ENCODE data around the gene PTPRR. TPM values are rescaled to one million over a fixed set of nuclear protein-coding genes. Genes with fewer than 3 reads are reported as not detected.

Gene PTPRR
- total and polyA plus RNA-seq, 4 donors, result 0.17 to 1.5 (median 0.61) TPM

DNA sequence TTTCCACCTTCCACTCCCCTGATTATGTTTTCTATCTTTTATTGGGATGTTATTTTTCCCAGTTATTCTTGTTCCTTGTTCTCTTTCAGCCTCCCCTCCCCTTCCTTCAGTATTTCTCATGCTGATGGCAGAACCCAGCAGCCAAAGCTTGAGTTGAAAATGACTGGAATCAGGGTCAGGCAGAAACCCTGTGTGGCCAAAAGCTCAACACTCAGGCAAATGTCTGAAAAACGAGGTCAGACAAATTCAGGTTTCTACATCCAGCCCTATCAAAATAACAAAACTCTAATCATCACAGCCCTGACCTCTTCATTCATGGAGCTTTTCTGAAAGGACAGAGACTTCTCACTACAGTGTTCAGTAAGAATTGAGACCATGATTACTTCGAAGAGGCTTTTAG, 134.6 kb downstream of the PTPRR start:
- WGBS, 2 donors, result 68 to 75% methylated on average over 2 of the region's 2 CpGs
- no peak for TF ChIP-seq CTCF (IDR thresholded peaks at IDR 0.05; ENCODE audit: control extremely low read depth, extremely low read depth)

GRCh38 chr12:70784042-70784668, 136.4 kb downstream of the PTPRR start:
- ATAC-seq (ENCODE audit: insufficient read depth, low FRiP score) (no peak), DNase-seq (no peak)

More for the DNA sequence above, 134.6 kb downstream of the PTPRR start:
- Histone ChIP-seq H3K9me3 (ENCODE audit: control insufficient read depth in 4 of 4, insufficient read depth in 3 of 4, low read length in 3 of 4) (no peaks in the 10 kb centered on the region), H3K4me3 (no peak overlapping the region), H3K4me1 (ENCODE audit: control insufficient read depth in 5 of 5, insufficient read depth in 5 of 5, low read length in 5 of 5) (no peaks in the 10 kb centered on the region), H3K27me3 (ENCODE audit: control insufficient read depth in 3 of 3, insufficient read depth in 3 of 3, low read length in 2 of 3) (no peaks in the 10 kb centered on the region), H3K27ac (ENCODE audit: low read depth in 1 of 2, low read length in 1 of 2) (no peak overlapping the region), H3K9ac (ENCODE audit: insufficient read depth in 1 of 2, low read length in 2 of 2) (no peak overlapping the region), H3K36me3 (ENCODE audit: control insufficient read depth in 4 of 4, insufficient read depth in 4 of 4, low read length in 4 of 4) (no peaks in the 10 kb centered on the region)
- no peak for DNase-seq
- ATAC-seq (ENCODE audit: insufficient read depth, low FRiP score), result no peak

GRCh38 chr12:70783455-70783854, 137.1 kb downstream of the PTPRR start:
- Histone ChIP-seq H3K9ac (ENCODE audit: insufficient read depth in 1 of 2, low read length in 2 of 2) (no peak overlapping the region), H3K27me3 (ENCODE audit: control insufficient read depth in 3 of 3, insufficient read depth in 3 of 3, low read length in 2 of 3) (no peaks in the 10 kb centered on the region), H3K4me3 (no peak overlapping the region), H3K9me3 (ENCODE audit: control insufficient read depth in 4 of 4, insufficient read depth in 3 of 4, low read length in 3 of 4) (no peaks in the 10 kb centered on the region), H3K36me3 (ENCODE audit: control insufficient read depth in 4 of 4, insufficient read depth in 4 of 4, low read length in 4 of 4) (no peaks in the 10 kb centered on the region), H3K27ac (ENCODE audit: low read depth in 1 of 2, low read length in 1 of 2) (no peak overlapping the region), H3K4me1 (ENCODE audit: control insufficient read depth in 5 of 5, insufficient read depth in 5 of 5, low read length in 5 of 5) (no peaks in the 10 kb centered on the region)
- WGBS, 2 donors, result 89 to 98% methylated on average over 2 of the region's 2 CpGs
- ATAC-seq (ENCODE audit: insufficient read depth, low FRiP score) (no peak), DNase-seq (no peak)
- no peak for TF ChIP-seq CTCF (IDR thresholded peaks at IDR 0.05; ENCODE audit: control extremely low read depth, extremely low read depth)

More at GRCh38 chr12:70784042-70784668, 136.4 kb downstream of the PTPRR start:
- H3K27ac ChIP-seq (ENCODE audit: low read depth in 1 of 2, low read length in 1 of 2), result no peak overlapping the region
- TF ChIP-seq CTCF (IDR thresholded peaks at IDR 0.05; ENCODE audit: control extremely low read depth, extremely low read depth), result no peak
- H3K27me3 ChIP-seq (ENCODE audit: control insufficient read depth in 3 of 3, insufficient read depth in 3 of 3, low read length in 2 of 3), result no peaks in the 10 kb centered on the region
- H3K36me3 ChIP-seq (ENCODE audit: control insufficient read depth in 4 of 4, insufficient read depth in 4 of 4, low read length in 4 of 4), result no peaks in the 10 kb centered on the region
- no peak overlapping the region for H3K9ac ChIP-seq (ENCODE audit: insufficient read depth in 1 of 2, low read length in 2 of 2)
- no peaks in the 10 kb centered on the region for H3K4me1 ChIP-seq (ENCODE audit: control insufficient read depth in 5 of 5, insufficient read depth in 5 of 5, low read length in 5 of 5)
- no peak overlapping the region for H3K4me3 ChIP-seq
- no peaks in the 10 kb centered on the region for H3K9me3 ChIP-seq (ENCODE audit: control insufficient read depth in 4 of 4, insufficient read depth in 3 of 4, low read length in 3 of 4)
- 92 to 93% methylated on average over 20 to 21 of the region's 21 CpGs for WGBS, 2 donors

- Histone ChIP-seq H3K9ac (ENCODE audit: insufficient read depth in 1 of 2, low read length in 2 of 2) (no peak overlapping the region), H3K27me3 (ENCODE audit: control insufficient read depth in 3 of 3, insufficient read depth in 3 of 3, low read length in 2 of 3) (no peaks in the 10 kb centered on the region), H3K4me3 (no peak overlapping the region), H3K9me3 (ENCODE audit: control insufficient read depth in 4 of 4, insufficient read depth in 3 of 4, low read length in 3 of 4) (no peaks in the 10 kb centered on the region), H3K27ac (ENCODE audit: low read depth in 1 of 2, low read length in 1 of 2) (no peak overlapping the region), H3K4me1 (ENCODE audit: control insufficient read depth in 5 of 5, insufficient read depth in 5 of 5, low read length in 5 of 5) (no peaks in the 10 kb centered on the region), H3K36me3 (ENCODE audit: control insufficient read depth in 4 of 4, insufficient read depth in 4 of 4, low read length in 4 of 4) (no peaks in the 10 kb centered on the region)
- TF ChIP-seq CTCF (IDR thresholded peaks at IDR 0.05; ENCODE audit: control extremely low read depth, extremely low read depth), result no peak
- 82 to 87% methylated on average over 2 of the region's 2 CpGs for WGBS, 2 donors
- no peak for DNase-seq
- ATAC-seq (ENCODE audit: insufficient read depth, low FRiP score), result no peak
These were observed 141.3 kb downstream of the PTPRR start for GRCh38 chr12:70779250-70779649.

All from lung (tissue), 12 donors.